HL-60 (cell line): ENCODE measurements around the gene TMEM200A.

ENCODE experiments used
- DNase-seq, 2 experiments: peaks; one replicate each; pipeline ENCODE4 v3.0.0-alpha.2; 2010 to 2020; ENCODE audit warnings: low read depth in 1 of 2, low spot score in 1 of 2
- H3K27ac ChIP-seq: fragments of 250-450 bp; sonication (Bioruptor Pico); replicated peaks from 2 replicates; pipeline ENCODE4 v1.5.1; 2020; ENCODE audit warnings: mild to moderate bottlenecking, moderate library complexity
- H3K27me3 ChIP-seq: fragments of 250-450 bp; sonication (Bioruptor Pico); 2 replicates; pipeline ENCODE4 v1.5.1; 2021; ENCODE audit warnings: mild to moderate bottlenecking, moderate library complexity; ENCODE audit not compliant: insufficient read depth, poor library complexity, severe bottlenecking
- H3K4me3 ChIP-seq: replicated peaks from 2 replicates; pipeline ENCODE4 v1.5.1; 2011; ENCODE audit warnings: mild to moderate bottlenecking, control low read depth, low read length; ENCODE audit not compliant: insufficient read depth
- GABPA ChIP-seq: IDR thresholded peaks from 2 replicates; pipeline ENCODE4 v1.6.1; 2012; ENCODE audit warnings: low read depth
- POLR2AphosphoS5 ChIP-seq: IDR thresholded peaks from 2 replicates; pipeline ENCODE4 v1.6.1; 2012; ENCODE audit warnings: low read depth
- SPI1 ChIP-seq: IDR thresholded peaks from 2 replicates; pipeline ENCODE4 v1.6.1; 2012; ENCODE audit warnings: low read depth, mild to moderate bottlenecking, borderline replicate concordance
- TF ChIP-seq, protein P1 (sequence below): IDR thresholded peaks from 2 replicates; pipeline ENCODE4 v1.6.1; 2012; ENCODE audit warnings: low read depth; ENCODE audit not compliant: insufficient replicate concordance
- TF ChIP-seq, protein P2 (sequence below): IDR thresholded peaks from one replicate; pipeline ENCODE4 v1.5.1; 2011; ENCODE audit warnings: low read length, control low read depth, inconsistent platforms; ENCODE audit not compliant: insufficient read depth

TMEM200A gene

DNA sequence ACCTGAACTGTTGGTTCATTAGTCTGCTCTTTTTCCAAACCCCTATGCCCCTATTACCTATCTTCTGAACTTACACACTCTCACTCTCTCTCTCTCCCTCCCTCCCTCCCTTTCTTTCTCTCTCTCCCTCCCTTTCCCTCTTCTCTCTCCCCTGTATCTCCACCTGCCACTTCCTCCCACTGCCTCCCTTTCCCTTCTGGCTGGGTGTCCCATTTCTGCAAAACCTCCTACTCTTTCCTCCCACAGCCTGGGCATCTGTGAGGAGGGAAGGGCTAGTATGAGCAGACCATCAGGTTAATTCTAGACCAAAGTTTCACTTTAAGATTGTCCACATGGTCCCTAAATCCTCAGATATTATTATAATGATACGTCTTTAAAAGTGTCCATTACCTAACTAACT is 95.1 kb downstream of the TMEM200A start:
- Histone ChIP-seq H3K4me3 (no peak overlapping the region), H3K27me3 (no peaks in the 10 kb centered on the region), H3K27ac (no peak overlapping the region)
- DNase-seq, result no peak
- TF ChIP-seq POLR2AphosphoS5 (no peak), GABPA (no peak), SPI1 (no peak)
- TF ChIP-seq, protein P1, sequence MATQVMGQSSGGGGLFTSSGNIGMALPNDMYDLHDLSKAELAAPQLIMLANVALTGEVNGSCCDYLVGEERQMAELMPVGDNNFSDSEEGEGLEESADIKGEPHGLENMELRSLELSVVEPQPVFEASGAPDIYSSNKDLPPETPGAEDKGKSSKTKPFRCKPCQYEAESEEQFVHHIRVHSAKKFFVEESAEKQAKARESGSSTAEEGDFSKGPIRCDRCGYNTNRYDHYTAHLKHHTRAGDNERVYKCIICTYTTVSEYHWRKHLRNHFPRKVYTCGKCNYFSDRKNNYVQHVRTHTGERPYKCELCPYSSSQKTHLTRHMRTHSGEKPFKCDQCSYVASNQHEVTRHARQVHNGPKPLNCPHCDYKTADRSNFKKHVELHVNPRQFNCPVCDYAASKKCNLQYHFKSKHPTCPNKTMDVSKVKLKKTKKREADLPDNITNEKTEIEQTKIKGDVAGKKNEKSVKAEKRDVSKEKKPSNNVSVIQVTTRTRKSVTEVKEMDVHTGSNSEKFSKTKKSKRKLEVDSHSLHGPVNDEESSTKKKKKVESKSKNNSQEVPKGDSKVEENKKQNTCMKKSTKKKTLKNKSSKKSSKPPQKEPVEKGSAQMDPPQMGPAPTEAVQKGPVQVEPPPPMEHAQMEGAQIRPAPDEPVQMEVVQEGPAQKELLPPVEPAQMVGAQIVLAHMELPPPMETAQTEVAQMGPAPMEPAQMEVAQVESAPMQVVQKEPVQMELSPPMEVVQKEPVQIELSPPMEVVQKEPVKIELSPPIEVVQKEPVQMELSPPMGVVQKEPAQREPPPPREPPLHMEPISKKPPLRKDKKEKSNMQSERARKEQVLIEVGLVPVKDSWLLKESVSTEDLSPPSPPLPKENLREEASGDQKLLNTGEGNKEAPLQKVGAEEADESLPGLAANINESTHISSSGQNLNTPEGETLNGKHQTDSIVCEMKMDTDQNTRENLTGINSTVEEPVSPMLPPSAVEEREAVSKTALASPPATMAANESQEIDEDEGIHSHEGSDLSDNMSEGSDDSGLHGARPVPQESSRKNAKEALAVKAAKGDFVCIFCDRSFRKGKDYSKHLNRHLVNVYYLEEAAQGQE, result no peak
- TF ChIP-seq, protein P2, sequence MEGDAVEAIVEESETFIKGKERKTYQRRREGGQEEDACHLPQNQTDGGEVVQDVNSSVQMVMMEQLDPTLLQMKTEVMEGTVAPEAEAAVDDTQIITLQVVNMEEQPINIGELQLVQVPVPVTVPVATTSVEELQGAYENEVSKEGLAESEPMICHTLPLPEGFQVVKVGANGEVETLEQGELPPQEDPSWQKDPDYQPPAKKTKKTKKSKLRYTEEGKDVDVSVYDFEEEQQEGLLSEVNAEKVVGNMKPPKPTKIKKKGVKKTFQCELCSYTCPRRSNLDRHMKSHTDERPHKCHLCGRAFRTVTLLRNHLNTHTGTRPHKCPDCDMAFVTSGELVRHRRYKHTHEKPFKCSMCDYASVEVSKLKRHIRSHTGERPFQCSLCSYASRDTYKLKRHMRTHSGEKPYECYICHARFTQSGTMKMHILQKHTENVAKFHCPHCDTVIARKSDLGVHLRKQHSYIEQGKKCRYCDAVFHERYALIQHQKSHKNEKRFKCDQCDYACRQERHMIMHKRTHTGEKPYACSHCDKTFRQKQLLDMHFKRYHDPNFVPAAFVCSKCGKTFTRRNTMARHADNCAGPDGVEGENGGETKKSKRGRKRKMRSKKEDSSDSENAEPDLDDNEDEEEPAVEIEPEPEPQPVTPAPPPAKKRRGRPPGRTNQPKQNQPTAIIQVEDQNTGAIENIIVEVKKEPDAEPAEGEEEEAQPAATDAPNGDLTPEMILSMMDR, result no peak

DNA sequence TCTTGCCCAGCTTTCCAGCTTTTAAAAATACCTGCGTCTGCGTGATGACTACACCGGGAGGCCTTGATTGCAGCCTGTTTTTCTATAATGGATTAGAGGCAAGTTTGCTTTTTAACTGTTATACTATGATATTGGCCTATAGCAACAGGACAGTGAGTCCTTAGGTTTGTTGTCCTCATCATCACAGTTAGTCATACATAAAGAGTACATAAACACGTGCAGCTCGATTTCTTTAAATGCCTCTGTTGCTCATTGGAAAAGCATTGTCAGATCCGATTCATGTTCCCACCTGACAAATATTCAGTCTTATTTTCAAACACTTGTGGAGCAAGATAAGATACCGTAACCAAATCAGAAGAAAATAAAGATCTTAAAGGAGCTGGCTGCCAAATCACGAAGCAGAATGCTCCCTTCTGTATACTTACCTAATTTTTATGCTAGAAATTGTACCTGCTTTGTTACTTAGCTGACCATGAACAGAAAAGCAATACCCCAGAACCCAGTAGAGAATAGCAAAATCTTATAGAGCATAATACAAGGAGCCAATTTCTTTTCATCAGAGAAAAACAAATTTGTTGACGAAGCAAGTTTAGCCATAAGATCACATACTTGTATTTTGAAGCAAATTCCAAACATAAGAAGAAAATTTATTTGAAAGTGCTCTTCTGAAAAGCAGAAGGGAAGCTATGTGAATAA is 100.4 kb downstream of the TMEM200A start:
- no peak for DNase-seq
- TF ChIP-seq, protein P2, result no peak
- TF ChIP-seq, protein P1, result no peak
- TF ChIP-seq SPI1 (no peak), POLR2AphosphoS5 (no peak), GABPA (no peak)
- no peaks in the 10 kb centered on the region for H3K27me3 ChIP-seq
- no peak overlapping the region for H3K27ac ChIP-seq
- H3K4me3 ChIP-seq, result no peak overlapping the region

DNA sequence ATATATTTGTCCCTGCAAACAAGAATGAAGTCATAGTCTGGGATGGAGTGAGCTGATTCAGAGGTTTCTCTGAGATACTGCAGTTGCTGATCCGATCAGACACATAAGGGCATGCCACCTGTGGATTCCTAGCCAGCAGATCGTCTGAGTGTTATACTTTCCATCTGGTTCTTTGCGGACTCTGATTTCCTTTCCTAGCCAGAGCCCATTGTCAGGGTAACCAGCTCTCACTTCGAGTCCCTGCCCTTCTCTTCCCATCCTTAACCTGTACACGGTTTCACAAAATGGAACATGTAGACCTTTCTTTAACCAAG is 100.9 kb downstream of the TMEM200A start:
- TF ChIP-seq, protein P2, result no peak
- TF ChIP-seq, protein P1, result no peak
- TF ChIP-seq SPI1 (no peak), POLR2AphosphoS5 (no peak), GABPA (no peak)
- DNase-seq, result no peak
- H3K27ac ChIP-seq, result no peak overlapping the region
- H3K27me3 ChIP-seq, result no peaks in the 10 kb centered on the region
- no peak overlapping the region for H3K4me3 ChIP-seq
